Spinal cord (tissue), 10 donors: Measurements from ENCODE around the gene NUP153. TPM values are rescaled to one million over a fixed set of nuclear protein-coding genes. Genes with fewer than 3 reads are reported as not detected.
A peak's percentile ranks its signal among the peaks of the same experiment; 100 is the strongest.

Experiments used
- DNase-seq, 6 donors: peaks; one replicate each; pipeline versions ENCODE4 v3.0.0 to v3.0.0-alpha.2; 2013 to 2015; ENCODE audit warnings: low spot score in 6 of 6, low read depth in 4 of 6
- H3K27ac ChIP-seq: one replicate; pipeline ENCODE4 v1.5.1; 2013; ENCODE audit warnings: low read depth, low read length, control low read depth
- H3K27me3 ChIP-seq: one replicate; pipeline ENCODE4 v1.6.1; 2013; ENCODE audit warnings: low read length; ENCODE audit not compliant: control insufficient read depth, insufficient read depth
- H3K36me3 ChIP-seq: one replicate; pipeline ENCODE4 v1.6.1; 2013; ENCODE audit warnings: low read length; ENCODE audit not compliant: control insufficient read depth, insufficient read depth
- H3K4me1 ChIP-seq: one replicate; pipeline ENCODE4 v1.6.1; 2013; ENCODE audit warnings: low read length; ENCODE audit not compliant: control insufficient read depth, insufficient read depth
- H3K4me3 ChIP-seq: one replicate; pipeline ENCODE4 v1.5.1; 2013; ENCODE audit warnings: low read depth, low read length, control low read depth
- H3K9me3 ChIP-seq: one replicate; pipeline ENCODE4 v1.6.1; 2013; ENCODE audit warnings: low read length; ENCODE audit not compliant: control insufficient read depth, insufficient read depth
- WGBS: methylation state at CpG from one replicate; pipeline ENCODE4 v1.1.5; 2013; ENCODE audit warnings: missing lambda C conversion rate; ENCODE audit not compliant: insufficient coverage; 5-methylcytosine and 5-hydroxymethylcytosine counted together
- polyA plus RNA-seq, 2 donors: library from polyadenylated mRNA; unstranded; fragments of 120-200 nt; gene quantifications; one replicate each; pipeline ENCODE4 v1.2.1, GENCODE V29; 2013; ENCODE audit not compliant: insufficient read length in 2 of 2
- total RNA-seq, 2 donors: library from RNA; depleted of rRNA in 1 of 2; stranded (reverse); fragments of 120-200 nt in 1 of 2; fragments of >200 nt in 1 of 2; gene quantifications; one replicate each; pipeline versions ENCODE4 v1.2.3 to v1.2.4, GENCODE V29; 2013 to 2014
- donor health status: healthy.

Gene NUP153
- total and polyA plus RNA-seq, 4 donors, result 33.2 to 45.4 (median 37.1) TPM

- H3K4me1 ChIP-seq, result peaks cover 5% of the 10 kb centered on the region
- no peaks in the 10 kb centered on the region for H3K9me3 ChIP-seq
- H3K36me3 ChIP-seq, result peaks cover 1% of the 10 kb centered on the region
- DNase-seq, result peak in 2 of 6 donors; percentile 3 to 16
- no peaks in the 10 kb centered on the region for H3K27me3 ChIP-seq
- H3K4me3 ChIP-seq, result no peak overlapping the region
- 71% methylated on average over 1 of the region's 1 CpG for WGBS
- no peak overlapping the region for H3K27ac ChIP-seq
Measured at GRCh38 chr6:17703256-17703694, 3.5 kb downstream of the NUP153 start.

- Histone ChIP-seq H3K27ac (no peak overlapping the region), H3K9me3 (no peaks in the 10 kb centered on the region), H3K4me3 (no peak overlapping the region), H3K27me3 (no peaks in the 10 kb centered on the region), H3K36me3 (peaks cover 3% of the 10 kb centered on the region), H3K4me1 (peaks cover 5% of the 10 kb centered on the region)
- no peak for DNase-seq
- 94% methylated on average over 5 of the region's 14 CpGs for WGBS
Measured at GRCh38 chr6:17700421-17701416, 6.0 kb downstream of the NUP153 start.

GRCh38 chr6:17691925-17692538 lies 14.7 kb downstream of the NUP153 start:
- no CpG with 5 or more reads among the region's 4 CpGs for WGBS
- DNase-seq, result no peak
- H3K27ac ChIP-seq, result no peak overlapping the region
- H3K27me3 ChIP-seq, result no peaks in the 10 kb centered on the region
- no peaks in the 10 kb centered on the region for H3K4me1 ChIP-seq
- H3K9me3 ChIP-seq, result no peaks in the 10 kb centered on the region
- no peaks in the 10 kb centered on the region for H3K36me3 ChIP-seq
- no peak overlapping the region for H3K4me3 ChIP-seq

- WGBS, result 40% methylated on average over 1 of the region's 2 CpGs
Measured at GRCh38 chr6:17688481-17688880, 18.2 kb downstream of the NUP153 start.

GRCh38 chr6:17687136-17687535 lies 19.6 kb downstream of the NUP153 start:
- no peaks in the 10 kb centered on the region for H3K9me3 ChIP-seq
- no CpG with 5 or more reads among the region's 1 CpG for WGBS
- H3K27me3 ChIP-seq, result no peaks in the 10 kb centered on the region
- H3K36me3 ChIP-seq, result no peaks in the 10 kb centered on the region
- H3K4me3 ChIP-seq, result no peak overlapping the region
- H3K4me1 ChIP-seq, result no peaks in the 10 kb centered on the region
- no peak for DNase-seq
- no peak overlapping the region for H3K27ac ChIP-seq

More at GRCh38 chr6:17688481-17688880, 18.2 kb downstream of the NUP153 start:
- Histone ChIP-seq H3K36me3 (no peaks in the 10 kb centered on the region), H3K27me3 (no peaks in the 10 kb centered on the region), H3K9me3 (no peaks in the 10 kb centered on the region), H3K4me3 (no peak overlapping the region), H3K27ac (no peak overlapping the region), H3K4me1 (no peaks in the 10 kb centered on the region)
- peak in 1 of 6 donors; percentile 6 for DNase-seq

GRCh38 chr6:17684134-17684533 lies 22.6 kb downstream of the NUP153 start:
- WGBS, result 91% methylated on average over 1 of the region's 1 CpG
- H3K4me1 ChIP-seq, result no peaks in the 10 kb centered on the region
- H3K4me3 ChIP-seq, result no peak overlapping the region
- no peaks in the 10 kb centered on the region for H3K9me3 ChIP-seq
- H3K27me3 ChIP-seq, result no peaks in the 10 kb centered on the region
- H3K36me3 ChIP-seq, result no peaks in the 10 kb centered on the region
- no peak for DNase-seq
- H3K27ac ChIP-seq, result no peak overlapping the region

- WGBS, result no CpG with 5 or more reads among the region's 2 CpGs
Measured at GRCh38 chr6:17683428-17683827, 23.3 kb downstream of the NUP153 start.

GRCh38 chr6:17679726-17680125 lies 27.0 kb downstream of the NUP153 start:
- Histone ChIP-seq H3K27me3 (no peaks in the 10 kb centered on the region), H3K4me3 (no peak overlapping the region), H3K27ac (no peak overlapping the region), H3K36me3 (no peaks in the 10 kb centered on the region), H3K9me3 (no peaks in the 10 kb centered on the region), H3K4me1 (no peaks in the 10 kb centered on the region)
- 87% methylated on average over 8 of the region's 8 CpGs for WGBS
- DNase-seq, result no peak

More at GRCh38 chr6:17683428-17683827, 23.3 kb downstream of the NUP153 start:
- Histone ChIP-seq H3K4me3 (no peak overlapping the region), H3K27me3 (no peaks in the 10 kb centered on the region), H3K4me1 (no peaks in the 10 kb centered on the region), H3K36me3 (no peaks in the 10 kb centered on the region), H3K27ac (no peak overlapping the region), H3K9me3 (no peaks in the 10 kb centered on the region)
- DNase-seq, result no peak

GRCh38 chr6:17677602-17678001 lies 29.1 kb downstream of the NUP153 start:
- no peak overlapping the region for H3K27ac ChIP-seq
- no peaks in the 10 kb centered on the region for H3K9me3 ChIP-seq
- H3K27me3 ChIP-seq, result no peaks in the 10 kb centered on the region
- no peak overlapping the region for H3K4me3 ChIP-seq
- no CpG with 5 or more reads among the region's 5 CpGs for WGBS
- no peak for DNase-seq
- no peaks in the 10 kb centered on the region for H3K4me1 ChIP-seq
- peaks cover 9% of the 10 kb centered on the region for H3K36me3 ChIP-seq
